CD4-positive, alpha-beta T cell treated with Interferon gamma for 1 hour (primary cell): ENCODE measurements around the gene TRIM68.

ENCODE experiments used
- DNase-seq: peaks from one replicate; pipeline ENCODE4 v3.0.0-alpha.2; 2020

Gene TRIM68

GRCh38 chr11:4607781-4608666 is at the start of gene TRIM68:
Gene TRIM68, minus strand, starts transcription at chr11:4608231. Its CDS starts 2,727 bp downstream, at chr11:4605504.
- peak; percentile 93 for DNase-seq

- DNase-seq = no peak
Observed at GRCh38 chr11:4654635-4655369, 46.8 kb upstream of the TRIM68 start.

- DNase-seq = no peak
Observed at GRCh38 chr11:4647766-4648165, 39.7 kb upstream of the TRIM68 start.

GRCh38 chr11:4645974-4646373 is 37.9 kb upstream of the TRIM68 start:
- DNase-seq = no peak

- no peak for DNase-seq
Observed at GRCh38 chr11:4644233-4644632, 36.2 kb upstream of the TRIM68 start.

GRCh38 chr11:4643682-4644081 is 35.7 kb upstream of the TRIM68 start, which contains the start of gene OR51E1:
Gene OR51E1, plus strand, starts transcription at chr11:4643982. Its CDS starts 8,545 bp downstream, at chr11:4652527.
- DNase-seq = no peak

- DNase-seq = no peak
Observed at GRCh38 chr11:4643076-4643475, 35.0 kb upstream of the TRIM68 start.

GRCh38 chr11:4642043-4642442 is 34.0 kb upstream of the TRIM68 start:
- no peak for DNase-seq

- DNase-seq = no peak
Observed at GRCh38 chr11:4641501-4641900, 33.5 kb upstream of the TRIM68 start.

GRCh38 chr11:4639931-4640330 is 31.9 kb upstream of the TRIM68 start:
- no peak for DNase-seq

- DNase-seq = no peak
Observed at GRCh38 chr11:4637662-4638047, 29.6 kb upstream of the TRIM68 start.

GRCh38 chr11:4636962-4637661 is 29.1 kb upstream of the TRIM68 start, which contains the start of gene OR51D1:
Gene OR51D1, plus strand, starts transcription at chr11:4637477. Its CDS starts 2,314 bp downstream, at chr11:4639791.
- peak; percentile 49 for DNase-seq

- DNase-seq = no peak
Observed at GRCh38 chr11:4636136-4636535, 28.1 kb upstream of the TRIM68 start.

- no peak for DNase-seq
Observed at GRCh38 chr11:4626207-4627099, 18.4 kb upstream of the TRIM68 start.

- no peak for DNase-seq
Observed at GRCh38 chr11:4619514-4619913, 11.5 kb upstream of the TRIM68 start.

GRCh38 chr11:4615856-4616444 is 7.9 kb upstream of the TRIM68 start:
- no peak for DNase-seq

GRCh38 chr11:4611986-4612385 is 4.0 kb upstream of the TRIM68 start:
- no peak for DNase-seq

GRCh38 chr11:4610258-4610935 is 2.4 kb upstream of the TRIM68 start:
- DNase-seq = no peak

- DNase-seq = no peak
Observed at GRCh38 chr11:4607096-4607495, 935 bp downstream of the TRIM68 start.

- no peak for DNase-seq
Observed at GRCh38 chr11:4606231-4607015, 1.6 kb downstream of the TRIM68 start.
